ENCODE results near the gene SLC16A8. TPM values are rescaled to one million over a fixed set of nuclear protein-coding genes. Genes with fewer than 3 reads are reported as not detected.

Gene SLC16A8
- total and polyA plus RNA-seq, 2 of the 13 experiments (the other 11 are each of a cell fraction or from before 2014, with no cell fraction given): not detected

DNA sequence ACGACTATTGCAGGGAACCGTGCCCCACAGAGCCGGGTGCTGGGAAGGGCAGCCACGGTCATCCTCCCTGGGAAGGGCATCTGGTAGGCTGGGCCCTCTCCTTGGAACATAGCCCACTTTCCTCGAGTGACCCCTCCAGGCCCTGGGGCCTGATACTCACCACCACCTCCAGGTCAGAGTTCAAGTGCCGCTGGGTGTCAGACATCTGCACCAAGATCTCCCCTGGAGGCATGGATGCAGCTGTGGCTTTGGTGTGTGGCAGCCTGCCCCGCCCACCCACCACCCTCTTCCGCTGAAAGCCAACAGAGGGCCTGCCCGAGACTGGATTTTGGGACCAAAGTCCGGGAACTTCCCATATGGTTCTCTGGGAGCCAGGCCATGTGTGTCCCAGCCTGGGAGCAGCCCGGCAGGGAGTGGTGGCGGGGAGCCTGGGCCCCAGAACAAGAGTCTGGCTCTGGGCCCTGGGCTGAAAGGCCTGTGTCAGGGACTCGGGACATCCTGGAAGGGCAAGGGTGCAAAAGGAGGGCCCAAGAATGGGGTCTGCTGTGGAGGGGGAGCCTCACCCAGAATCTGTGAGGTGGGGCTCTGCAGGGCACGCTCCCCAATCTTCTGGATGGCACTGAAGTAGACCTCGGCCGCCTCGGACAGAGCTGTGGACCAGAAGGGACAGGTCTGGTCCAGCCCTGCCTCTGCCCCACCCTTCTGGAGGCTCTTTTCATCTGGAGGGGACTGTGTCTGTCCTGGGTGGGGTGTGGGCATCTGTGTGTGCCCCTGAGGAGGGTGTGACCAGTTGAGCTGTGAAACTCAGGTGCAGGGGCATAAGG is 23.9 kb upstream of the SLC16A8 start (continued):
- TF ChIP-seq FOXP4 (CRISPR knock-in tag; IDR thresholded peaks at IDR 0.05) (peak; percentile 41; the same call in 1 of the 2 replicates), GFI1 (CRISPR knock-in tag; IDR thresholded peaks at IDR 0.05; ENCODE audit: borderline replicate concordance) (peak; percentile 81), LCORL (IDR thresholded peaks at IDR 0.05) (no peak), LCORL (CRISPR knock-in tag; IDR thresholded peaks at IDR 0.05) (peak; percentile 92; the same call in 1 of the 2 replicates), SP5 (CRISPR knock-in tag; IDR thresholded peaks at IDR 0.05; ENCODE audit: borderline replicate concordance, low read depth) (peak; percentile 99), ZBTB34 (CRISPR knock-in tag; IDR thresholded peaks at IDR 0.05) (peak; percentile 93), MXD4 (CRISPR knock-in tag; IDR thresholded peaks at IDR 0.05) (peak; percentile 69), MTA1 (CRISPR knock-in tag; IDR thresholded peaks at IDR 0.05; ENCODE audit: borderline replicate concordance) (peak; percentile 13; the same call in 1 of the 2 replicates), TCF7 (IDR thresholded peaks at IDR 0.05; ENCODE audit: low read depth) (0 out of 2 replicates have a peak, but pooled peaks have one; percentile 34), HDAC2 (CRISPR knock-in tag; IDR thresholded peaks at IDR 0.05) (peak; percentile 71), RFX1 (IDR thresholded peaks at IDR 0.05) (no peak), ZNF33B (CRISPR knock-in tag; IDR thresholded peaks at IDR 0.05) (no peak), ZMAT3 (CRISPR knock-in tag; conservative IDR thresholded peaks at IDR 0.05) (0 out of 2 replicates have a peak, but pooled peaks have one; percentile 31), ZNF644 (CRISPR knock-in tag; IDR thresholded peaks at IDR 0.05; ENCODE audit: low read depth) (peak; percentile 79), ARNTL (CRISPR knock-in tag; IDR thresholded peaks at IDR 0.05) (peak; percentile 51; the same call in 1 of the 2 replicates), PRPF4 (IDR thresholded peaks at IDR 0.05; ENCODE audit: low read depth, low read length, poor library complexity, severe bottlenecking) (no peak), POLR2G (IDR thresholded peaks at IDR 0.05; ENCODE audit: low read depth, low read length) (peak; percentile 64), RNF2 (conservative IDR thresholded peaks at IDR 0.05; ENCODE audit: low read depth) (no peak), ZNF510 (CRISPR knock-in tag; IDR thresholded peaks at IDR 0.05; ENCODE audit: low read depth) (no peak), ZNF614 (CRISPR knock-in tag; IDR thresholded peaks at IDR 0.05; ENCODE audit: borderline replicate concordance) (peak; percentile 79; the same call in 1 of the 2 replicates), ZBTB21 (CRISPR knock-in tag; IDR thresholded peaks at IDR 0.05) (0 out of 2 replicates have a peak, but pooled peaks have one; percentile 10)
- TF ChIP-seq, protein P1, sequence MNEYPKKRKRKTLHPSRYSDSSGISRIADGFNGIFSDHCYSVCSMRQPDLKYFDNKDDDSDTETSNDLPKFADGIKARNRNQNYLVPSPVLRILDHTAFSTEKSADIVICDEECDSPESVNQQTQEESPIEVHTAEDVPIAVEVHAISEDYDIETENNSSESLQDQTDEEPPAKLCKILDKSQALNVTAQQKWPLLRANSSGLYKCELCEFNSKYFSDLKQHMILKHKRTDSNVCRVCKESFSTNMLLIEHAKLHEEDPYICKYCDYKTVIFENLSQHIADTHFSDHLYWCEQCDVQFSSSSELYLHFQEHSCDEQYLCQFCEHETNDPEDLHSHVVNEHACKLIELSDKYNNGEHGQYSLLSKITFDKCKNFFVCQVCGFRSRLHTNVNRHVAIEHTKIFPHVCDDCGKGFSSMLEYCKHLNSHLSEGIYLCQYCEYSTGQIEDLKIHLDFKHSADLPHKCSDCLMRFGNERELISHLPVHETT (CRISPR knock-in tag; conservative IDR thresholded peaks at IDR 0.05): no peak
- TF ChIP-seq, protein P2, sequence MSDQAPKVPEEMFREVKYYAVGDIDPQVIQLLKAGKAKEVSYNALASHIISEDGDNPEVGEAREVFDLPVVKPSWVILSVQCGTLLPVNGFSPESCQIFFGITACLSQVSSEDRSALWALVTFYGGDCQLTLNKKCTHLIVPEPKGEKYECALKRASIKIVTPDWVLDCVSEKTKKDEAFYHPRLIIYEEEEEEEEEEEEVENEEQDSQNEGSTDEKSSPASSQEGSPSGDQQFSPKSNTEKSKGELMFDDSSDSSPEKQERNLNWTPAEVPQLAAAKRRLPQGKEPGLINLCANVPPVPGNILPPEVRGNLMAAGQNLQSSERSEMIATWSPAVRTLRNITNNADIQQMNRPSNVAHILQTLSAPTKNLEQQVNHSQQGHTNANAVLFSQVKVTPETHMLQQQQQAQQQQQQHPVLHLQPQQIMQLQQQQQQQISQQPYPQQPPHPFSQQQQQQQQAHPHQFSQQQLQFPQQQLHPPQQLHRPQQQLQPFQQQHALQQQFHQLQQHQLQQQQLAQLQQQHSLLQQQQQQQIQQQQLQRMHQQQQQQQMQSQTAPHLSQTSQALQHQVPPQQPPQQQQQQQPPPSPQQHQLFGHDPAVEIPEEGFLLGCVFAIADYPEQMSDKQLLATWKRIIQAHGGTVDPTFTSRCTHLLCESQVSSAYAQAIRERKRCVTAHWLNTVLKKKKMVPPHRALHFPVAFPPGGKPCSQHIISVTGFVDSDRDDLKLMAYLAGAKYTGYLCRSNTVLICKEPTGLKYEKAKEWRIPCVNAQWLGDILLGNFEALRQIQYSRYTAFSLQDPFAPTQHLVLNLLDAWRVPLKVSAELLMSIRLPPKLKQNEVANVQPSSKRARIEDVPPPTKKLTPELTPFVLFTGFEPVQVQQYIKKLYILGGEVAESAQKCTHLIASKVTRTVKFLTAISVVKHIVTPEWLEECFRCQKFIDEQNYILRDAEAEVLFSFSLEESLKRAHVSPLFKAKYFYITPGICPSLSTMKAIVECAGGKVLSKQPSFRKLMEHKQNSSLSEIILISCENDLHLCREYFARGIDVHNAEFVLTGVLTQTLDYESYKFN (CRISPR knock-in tag; conservative IDR thresholded peaks at IDR 0.05): peak; percentile 88
